A673 (cell line): ENCODE data around the gene PLPP7.

Source experiments
- EZH2 ChIP-seq: fragments of 200-600 bp; sonication (generic); IDR thresholded peaks from 2 replicates; pipeline ENCODE4 v1.6.1; 2017; ENCODE audit warnings: borderline replicate concordance, low read depth, mild to moderate bottlenecking, mixed read lengths, antibody characterized with exemption, low read length; ENCODE audit not compliant: poor library complexity, severe bottlenecking
- TF ChIP-seq, protein P1 (sequence below): fragments of 300-800, 200-600 bp; sonication (generic); conservative IDR thresholded peaks from 2 replicates; pipeline ENCODE4 v1.5.1; 2017; ENCODE audit warnings: low read depth, mild to moderate bottlenecking, antibody characterized with exemption, low read length, moderate library complexity, mixed read lengths

DNA sequence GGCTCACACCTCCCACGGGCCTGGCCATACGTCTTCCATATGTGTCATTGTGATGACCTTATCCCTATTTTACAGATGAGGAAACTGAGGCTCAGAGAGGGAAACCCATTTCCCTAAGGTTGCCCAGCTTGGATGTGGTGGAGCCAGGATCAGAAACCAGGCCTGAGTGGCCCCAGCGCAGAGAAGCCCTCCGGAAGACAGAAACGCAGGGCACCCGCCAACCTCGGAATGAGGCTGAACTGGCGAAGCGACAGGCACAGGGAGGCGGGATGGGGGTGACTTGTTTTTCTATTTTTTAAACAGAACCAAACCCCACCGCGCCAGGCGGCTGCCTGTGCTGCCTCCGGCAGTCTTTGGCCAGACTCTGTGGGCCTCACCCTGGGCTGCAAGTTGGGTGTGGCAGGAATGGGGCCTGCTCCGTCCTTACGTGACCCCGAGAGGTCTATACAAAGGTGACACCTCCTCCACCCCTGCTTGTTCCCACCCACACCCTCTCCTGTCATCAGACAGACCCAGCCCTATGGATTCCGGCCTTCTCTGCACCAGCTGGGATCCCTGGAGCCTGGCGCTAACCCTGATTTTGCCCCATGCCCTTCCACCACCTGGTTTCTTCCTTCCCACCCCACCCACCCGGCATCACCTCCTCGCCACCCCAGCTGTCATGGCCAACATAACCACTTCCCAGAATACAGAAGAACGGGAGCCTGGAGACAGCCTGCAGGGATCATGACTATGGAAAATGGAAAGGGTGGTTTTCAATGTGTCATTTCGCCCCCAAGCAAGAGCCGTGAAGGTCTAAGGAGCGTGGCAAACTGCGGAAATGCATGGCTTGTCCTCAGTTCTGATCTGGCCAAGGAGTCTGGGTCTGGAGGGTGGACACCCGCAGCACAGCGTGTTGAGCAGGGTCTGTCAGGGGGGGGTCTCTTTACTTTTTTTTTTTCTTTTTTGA is 23.6 kb downstream of the PLPP7 start:
- TF ChIP-seq, protein P1, sequence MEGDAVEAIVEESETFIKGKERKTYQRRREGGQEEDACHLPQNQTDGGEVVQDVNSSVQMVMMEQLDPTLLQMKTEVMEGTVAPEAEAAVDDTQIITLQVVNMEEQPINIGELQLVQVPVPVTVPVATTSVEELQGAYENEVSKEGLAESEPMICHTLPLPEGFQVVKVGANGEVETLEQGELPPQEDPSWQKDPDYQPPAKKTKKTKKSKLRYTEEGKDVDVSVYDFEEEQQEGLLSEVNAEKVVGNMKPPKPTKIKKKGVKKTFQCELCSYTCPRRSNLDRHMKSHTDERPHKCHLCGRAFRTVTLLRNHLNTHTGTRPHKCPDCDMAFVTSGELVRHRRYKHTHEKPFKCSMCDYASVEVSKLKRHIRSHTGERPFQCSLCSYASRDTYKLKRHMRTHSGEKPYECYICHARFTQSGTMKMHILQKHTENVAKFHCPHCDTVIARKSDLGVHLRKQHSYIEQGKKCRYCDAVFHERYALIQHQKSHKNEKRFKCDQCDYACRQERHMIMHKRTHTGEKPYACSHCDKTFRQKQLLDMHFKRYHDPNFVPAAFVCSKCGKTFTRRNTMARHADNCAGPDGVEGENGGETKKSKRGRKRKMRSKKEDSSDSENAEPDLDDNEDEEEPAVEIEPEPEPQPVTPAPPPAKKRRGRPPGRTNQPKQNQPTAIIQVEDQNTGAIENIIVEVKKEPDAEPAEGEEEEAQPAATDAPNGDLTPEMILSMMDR = no peak
- no peak for TF ChIP-seq EZH2
